NB4 (cell line): Measurements from ENCODE around the gene GPN1.

Source experiments
- DNase-seq: peaks from one replicate; pipeline ENCODE4 v3.0.0; 2010; ENCODE audit warnings: low read depth
- H3K4me3 ChIP-seq: one replicate; pipeline ENCODE4 v1.5.1; 2011; ENCODE audit warnings: mild to moderate bottlenecking, low read depth, low read length, moderate library complexity
- CTCF ChIP-seq: IDR thresholded peaks from one replicate; pipeline ENCODE4 v1.5.1; 2012; ENCODE audit warnings: low read depth, low read length
- MAX ChIP-seq: IDR thresholded peaks from 2 replicates; pipeline ENCODE4 v1.6.1; 2011; ENCODE audit warnings: low read depth, low read length
- MYC ChIP-seq: IDR thresholded peaks from 2 replicates; pipeline ENCODE4 v1.6.1; 2011; ENCODE audit warnings: low read depth, low read length
- POLR2A ChIP-seq: IDR thresholded peaks from 2 replicates; pipeline ENCODE4 v1.6.1; 2011; ENCODE audit warnings: mild to moderate bottlenecking; ENCODE audit not compliant: insufficient read length; ENCODE audit errors: extremely low read depth

The GPN1 gene

GRCh38 chr2:27652341-27652740, 23.5 kb downstream of the GPN1 start:
- TF ChIP-seq POLR2A (no peak), MYC (no peak), CTCF (no peak), MAX (no peak)
- no peak for DNase-seq

GRCh38 chr2:27652790-27653189, 23.9 kb downstream of the GPN1 start:
- DNase-seq: no peak
- TF ChIP-seq MAX (no peak), CTCF (no peak), MYC (no peak), POLR2A (no peak)
- no peak overlapping the region for H3K4me3 ChIP-seq

More at GRCh38 chr2:27652341-27652740, 23.5 kb downstream of the GPN1 start:
- H3K4me3 ChIP-seq: no peak overlapping the region

GRCh38 chr2:27653397-27653796, 24.5 kb downstream of the GPN1 start:
- TF ChIP-seq POLR2A: no peak
- no peak for TF ChIP-seq MYC
- TF ChIP-seq CTCF: no peak
- no peak for TF ChIP-seq MAX
- no peak overlapping the region for H3K4me3 ChIP-seq
- DNase-seq: no peak

- no peak for TF ChIP-seq MYC
- no peak for TF ChIP-seq CTCF
- TF ChIP-seq POLR2A: no peak
- TF ChIP-seq MAX: no peak
- DNase-seq: no peak
Observed at GRCh38 chr2:27655155-27655951, 26.5 kb downstream of the GPN1 start.

GRCh38 chr2:27661371-27661770, 32.5 kb downstream of the GPN1 start:
- no peak for DNase-seq
- TF ChIP-seq CTCF: no peak
- TF ChIP-seq MYC: no peak
- TF ChIP-seq POLR2A: no peak
- no peak overlapping the region for H3K4me3 ChIP-seq

More at GRCh38 chr2:27655155-27655951, 26.5 kb downstream of the GPN1 start:
- no peak overlapping the region for H3K4me3 ChIP-seq
